SK-N-SH (cell line): ENCODE measurements around the gene CEACAM3. TPM values are rescaled to one million over a fixed set of nuclear protein-coding genes. Genes with fewer than 3 reads are reported as not detected.

ENCODE experiments used
- CTCF ChIA-PET: fragments of 300-600, 350-600 bp; formaldehyde crosslinking; extraction: SDS; loops from one replicate; lab custom pipeline; 2021; lab: Yijun Ruan, JAX
- POLR2A ChIA-PET: fragments of 350-600 bp; sonication (Branson Sonifier 250); formaldehyde crosslinking; extraction: SDS; loops from one replicate; lab custom pipeline; 2020; ENCODE audit warnings: antibody characterized with exemption, inconsistent platforms; lab: Yijun Ruan, JAX
- DNase-seq: peaks from one replicate; pipeline ENCODE4 v3.0.0; 2012
- H2AFZ ChIP-seq: fragments of 200-600 bp; sonication (generic); 2 replicates; pipeline ENCODE4 v1.8.1; 2016; ENCODE audit warnings: antibody characterized with exemption, mild to moderate bottlenecking, low read depth
- H3F3A ChIP-seq: fragments of 200-600 bp; sonication (generic); replicated peaks from 2 replicates; pipeline ENCODE3; 2016; ENCODE audit warnings: antibody characterized with exemption, mild to moderate bottlenecking; ENCODE audit not compliant: insufficient read depth
- H3K27ac ChIP-seq, 2 experiments: fragments of 200-500 bp in 1 of 2; fragments of 200-600 bp in 1 of 2; sonication (Bioruptor generic) in 1 of 2; sonication (generic), shearing (Covaris generic) in 1 of 2; 2 replicates each; pipeline versions ENCODE4 v1.5.1 to v1.6.1; 2014 to 2016; ENCODE audit warnings: low read depth in 2 of 2, inconsistent platforms in 1 of 2, low read length in 1 of 2, mild to moderate bottlenecking in 1 of 2, mixed read lengths in 1 of 2
- H3K27me3 ChIP-seq: fragments of 200-600 bp; sonication (generic), shearing (Covaris generic); 2 replicates; pipeline ENCODE4 v1.6.1; 2016; ENCODE audit warnings: mixed run types; ENCODE audit not compliant: insufficient read depth
- H3K36me3 ChIP-seq, 2 experiments: fragments of 200-500 bp in 1 of 2; fragments of 200-600 bp in 1 of 2; sonication (Bioruptor generic) in 1 of 2; sonication (generic) in 1 of 2; replicated peaks in 1 of 2; 2 replicates each; pipeline versions ENCODE3 to v1.5.1; 2014 to 2016; ENCODE audit warnings: low read length in 1 of 2, mild to moderate bottlenecking in 1 of 2; ENCODE audit not compliant: insufficient read depth in 2 of 2, control insufficient read depth in 1 of 2
- H3K4me1 ChIP-seq, 2 experiments: fragments of 200-500 bp in 1 of 2; fragments of 200-600 bp in 1 of 2; sonication (Bioruptor generic) in 1 of 2; sonication (generic), shearing (Covaris generic) in 1 of 2; 2 replicates each; pipeline versions ENCODE4 v1.5.1 to v1.6.1; 2014 to 2016; ENCODE audit warnings: low read depth in 1 of 2, low read length in 1 of 2, mixed run types in 1 of 2; ENCODE audit not compliant: insufficient read depth in 2 of 2, control insufficient read depth in 1 of 2
- H3K4me2 ChIP-seq: fragments of 200-600 bp; sonication (generic), shearing (Covaris generic); 2 replicates; pipeline ENCODE4 v1.6.1; 2017; ENCODE audit warnings: mixed run types
- H3K4me3 ChIP-seq, 2 experiments: fragments of 200-500 bp in 1 of 2; fragments of 200-600 bp in 1 of 2; sonication (Bioruptor generic) in 1 of 2; sonication (generic), shearing (Covaris generic) in 1 of 2; 2 replicates each; pipeline versions ENCODE4 v1.5.1 to v1.8.1; 2014 to 2016; ENCODE audit warnings: low read depth in 2 of 2, inconsistent platforms in 1 of 2, low read length in 1 of 2, mild to moderate bottlenecking in 1 of 2, mixed read lengths in 1 of 2, moderate library complexity in 1 of 2
- H3K79me2 ChIP-seq: fragments of 200-600 bp; sonication (generic); 2 replicates; pipeline ENCODE4 v1.8.1; 2017; ENCODE audit warnings: mild to moderate bottlenecking; ENCODE audit not compliant: insufficient read depth
- H3K9ac ChIP-seq: fragments of 200-600 bp; sonication (generic); 2 replicates; pipeline ENCODE4 v1.6.1; 2017; ENCODE audit warnings: mixed run types
- H3K9me2 ChIP-seq: fragments of 200-600 bp; sonication (generic); 2 replicates; pipeline ENCODE4 v1.6.1; 2017; ENCODE audit warnings: mixed run types
- H3K9me3 ChIP-seq: fragments of 200-600 bp; sonication (generic); 2 replicates; pipeline ENCODE4 v1.6.1; 2017; ENCODE audit warnings: mixed run types, mild to moderate bottlenecking, moderate library complexity
- H4K20me1 ChIP-seq: fragments of 200-600 bp; sonication (generic); 2 replicates; pipeline ENCODE4 v1.6.1; 2017; ENCODE audit warnings: mild to moderate bottlenecking, mixed run types; ENCODE audit not compliant: insufficient read depth
- ELF1 ChIP-seq: IDR thresholded peaks from 2 replicates; pipeline ENCODE4 v1.4.0; 2012
- EP300 ChIP-seq, 2 experiments: IDR thresholded peaks; 2 replicates each; pipeline versions ENCODE4 v1.4.0 to v1.6.1; 2012; ENCODE audit warnings: borderline replicate concordance in 1 of 2, low read depth in 1 of 2, low read length in 1 of 2
- FOSL2 ChIP-seq: IDR thresholded peaks from 2 replicates; pipeline ENCODE4 v1.4.0; 2012; ENCODE audit warnings: low read depth, mild to moderate bottlenecking, moderate library complexity, borderline replicate concordance
- FOXJ3 ChIP-seq: sonication (generic); formaldehyde crosslinking; IDR thresholded peaks from 2 replicates; pipeline ENCODE4 v1.5.1; 2020; ENCODE audit warnings: mild to moderate bottlenecking, missing genetic modification reagents
- FOXM1 ChIP-seq: IDR thresholded peaks from 2 replicates; pipeline ENCODE4 v1.4.0; 2012; ENCODE audit warnings: low read depth, mild to moderate bottlenecking
- GABPA ChIP-seq: IDR thresholded peaks from 2 replicates; pipeline ENCODE4 v1.4.0; 2012; ENCODE audit warnings: low read depth, mild to moderate bottlenecking
- JUND ChIP-seq: IDR thresholded peaks from 2 replicates; pipeline ENCODE4 v1.4.0; 2012
- MAX ChIP-seq: IDR thresholded peaks from 2 replicates; pipeline ENCODE4 v1.4.0; 2012; ENCODE audit warnings: low read depth
- MEF2A ChIP-seq: IDR thresholded peaks from 2 replicates; pipeline ENCODE4 v1.4.0; 2012; ENCODE audit warnings: low read depth, borderline replicate concordance
- NRF1 ChIP-seq: IDR thresholded peaks from 2 replicates; pipeline ENCODE4 v1.6.1; 2012; ENCODE audit warnings: low read depth, mild to moderate bottlenecking, low read length
- PBX3 ChIP-seq: IDR thresholded peaks from 2 replicates; pipeline ENCODE4; 2012
- SMC3 ChIP-seq: IDR thresholded peaks from 2 replicates; pipeline ENCODE4 v1.6.1; 2012; ENCODE audit warnings: low read depth, low read length, improper control_type of control experiment
- TAF1 ChIP-seq: IDR thresholded peaks from 2 replicates; pipeline ENCODE4 v1.6.1; 2012; ENCODE audit warnings: low read depth, mild to moderate bottlenecking, low read length, moderate library complexity, borderline replicate concordance
- TEAD4 ChIP-seq: IDR thresholded peaks from 2 replicates; pipeline ENCODE4 v1.4.0; 2012; ENCODE audit warnings: mild to moderate bottlenecking, borderline replicate concordance; ENCODE audit not compliant: insufficient read depth
- USF1 ChIP-seq: IDR thresholded peaks from 2 replicates; pipeline ENCODE4 v1.4.0; 2012; ENCODE audit warnings: low read depth, borderline replicate concordance
- YY1 ChIP-seq: IDR thresholded peaks from 2 replicates; pipeline ENCODE4 v1.4.0; 2012; ENCODE audit warnings: low read depth, mild to moderate bottlenecking
- ZBTB33 ChIP-seq: IDR thresholded peaks from 2 replicates; pipeline ENCODE4 v1.4.0; 2012; ENCODE audit warnings: low read depth, borderline replicate concordance
- WGBS: methylation state at CpG from one replicate; pipeline ENCODE4 v1.1.6; 2017; ENCODE audit warnings: low lambda C conversion rate; 5-methylcytosine and 5-hydroxymethylcytosine counted together
- polyA plus RNA-seq, 3 experiments: library from polyadenylated mRNA; depleted of rRNA; stranded (reverse); fragments of >200 nt; gene quantifications; 2 replicates each; pipeline ENCODE4 v1.2.3, GENCODE V29; 2012
- TF ChIP-seq, protein P1 (sequence below): IDR thresholded peaks from 2 replicates; pipeline ENCODE4 v1.6.1; 2012; ENCODE audit warnings: mild to moderate bottlenecking, low read depth, low read length, moderate library complexity
- TF ChIP-seq, protein P2 (sequence below): fragments of 150-350 bp; IDR thresholded peaks from 2 replicates; pipeline ENCODE4 v1.6.1; 2016; ENCODE audit warnings: mild to moderate bottlenecking, low read depth, low read length

The CEACAM3 gene
- polyA plus RNA-seq, 1 of the 3 experiments (the other 2 are of a cell fraction): not detected

DNA sequence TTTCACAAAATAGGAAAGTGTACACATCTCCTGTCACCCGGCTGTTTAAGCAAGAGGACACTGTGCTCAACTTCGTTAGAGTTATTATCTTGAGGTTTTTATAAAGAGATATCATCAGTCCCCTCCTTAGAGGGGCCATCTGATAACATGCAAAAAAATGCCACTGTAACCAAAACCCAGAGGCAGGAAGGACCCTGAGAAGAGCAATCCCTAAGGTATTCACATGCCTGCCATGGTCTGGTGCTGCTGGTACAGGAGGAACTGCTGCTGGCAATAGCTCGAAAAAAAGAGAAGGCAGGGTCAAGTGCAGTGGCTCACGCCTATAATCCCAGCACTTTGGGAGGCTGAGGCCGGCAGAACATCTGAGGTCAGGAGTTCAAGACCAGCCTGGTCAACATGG lies 12.8 kb upstream of the CEACAM3 start:
- peaks cover 55% of the 10 kb centered on the region for H3K27me3 ChIP-seq
- no peaks in the 10 kb centered on the region for H3K79me2 ChIP-seq
- H3K9ac ChIP-seq: no peak overlapping the region
- H3K36me3 ChIP-seq: no peaks in the 10 kb centered on the region
- H3F3A ChIP-seq: no peaks in the 10 kb centered on the region
- TF ChIP-seq EP300 (IDR thresholded peaks at IDR 0.05; ENCODE audit: borderline replicate concordance in 1 of 2, low read depth in 1 of 2, low read length in 1 of 2): no peak
- TF ChIP-seq MEF2A: no peak
- TF ChIP-seq, protein P1, sequence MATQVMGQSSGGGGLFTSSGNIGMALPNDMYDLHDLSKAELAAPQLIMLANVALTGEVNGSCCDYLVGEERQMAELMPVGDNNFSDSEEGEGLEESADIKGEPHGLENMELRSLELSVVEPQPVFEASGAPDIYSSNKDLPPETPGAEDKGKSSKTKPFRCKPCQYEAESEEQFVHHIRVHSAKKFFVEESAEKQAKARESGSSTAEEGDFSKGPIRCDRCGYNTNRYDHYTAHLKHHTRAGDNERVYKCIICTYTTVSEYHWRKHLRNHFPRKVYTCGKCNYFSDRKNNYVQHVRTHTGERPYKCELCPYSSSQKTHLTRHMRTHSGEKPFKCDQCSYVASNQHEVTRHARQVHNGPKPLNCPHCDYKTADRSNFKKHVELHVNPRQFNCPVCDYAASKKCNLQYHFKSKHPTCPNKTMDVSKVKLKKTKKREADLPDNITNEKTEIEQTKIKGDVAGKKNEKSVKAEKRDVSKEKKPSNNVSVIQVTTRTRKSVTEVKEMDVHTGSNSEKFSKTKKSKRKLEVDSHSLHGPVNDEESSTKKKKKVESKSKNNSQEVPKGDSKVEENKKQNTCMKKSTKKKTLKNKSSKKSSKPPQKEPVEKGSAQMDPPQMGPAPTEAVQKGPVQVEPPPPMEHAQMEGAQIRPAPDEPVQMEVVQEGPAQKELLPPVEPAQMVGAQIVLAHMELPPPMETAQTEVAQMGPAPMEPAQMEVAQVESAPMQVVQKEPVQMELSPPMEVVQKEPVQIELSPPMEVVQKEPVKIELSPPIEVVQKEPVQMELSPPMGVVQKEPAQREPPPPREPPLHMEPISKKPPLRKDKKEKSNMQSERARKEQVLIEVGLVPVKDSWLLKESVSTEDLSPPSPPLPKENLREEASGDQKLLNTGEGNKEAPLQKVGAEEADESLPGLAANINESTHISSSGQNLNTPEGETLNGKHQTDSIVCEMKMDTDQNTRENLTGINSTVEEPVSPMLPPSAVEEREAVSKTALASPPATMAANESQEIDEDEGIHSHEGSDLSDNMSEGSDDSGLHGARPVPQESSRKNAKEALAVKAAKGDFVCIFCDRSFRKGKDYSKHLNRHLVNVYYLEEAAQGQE: no peak
- TF ChIP-seq, protein P2, sequence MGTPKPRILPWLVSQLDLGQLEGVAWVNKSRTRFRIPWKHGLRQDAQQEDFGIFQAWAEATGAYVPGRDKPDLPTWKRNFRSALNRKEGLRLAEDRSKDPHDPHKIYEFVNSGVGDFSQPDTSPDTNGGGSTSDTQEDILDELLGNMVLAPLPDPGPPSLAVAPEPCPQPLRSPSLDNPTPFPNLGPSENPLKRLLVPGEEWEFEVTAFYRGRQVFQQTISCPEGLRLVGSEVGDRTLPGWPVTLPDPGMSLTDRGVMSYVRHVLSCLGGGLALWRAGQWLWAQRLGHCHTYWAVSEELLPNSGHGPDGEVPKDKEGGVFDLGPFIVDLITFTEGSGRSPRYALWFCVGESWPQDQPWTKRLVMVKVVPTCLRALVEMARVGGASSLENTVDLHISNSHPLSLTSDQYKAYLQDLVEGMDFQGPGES: no peak
- TF ChIP-seq YY1: no peak
- no peak for TF ChIP-seq ELF1
- no peak for TF ChIP-seq USF1
- no peak for TF ChIP-seq MAX
- TF ChIP-seq FOSL2: no peak
- no peak for TF ChIP-seq JUND
- no peak for TF ChIP-seq FOXJ3
- no peak for TF ChIP-seq FOXM1
- TF ChIP-seq PBX3: no peak
- no peak for TF ChIP-seq NRF1
- no peak for TF ChIP-seq TEAD4
- no peak for TF ChIP-seq ZBTB33
- TF ChIP-seq SMC3: no peak
- no peak for TF ChIP-seq TAF1
- TF ChIP-seq GABPA: no peak
- 4% methylated on average over 5 of the region's 5 CpGs for WGBS
- no peaks in the 10 kb centered on the region for H4K20me1 ChIP-seq
- no peak overlapping the region for H3K27ac ChIP-seq
- H3K4me3 ChIP-seq: no peak overlapping the region
- no peak for DNase-seq
- H3K4me2 ChIP-seq: no peak overlapping the region
- no peaks in the 10 kb centered on the region for H3K4me1 ChIP-seq
- no peaks in the 10 kb centered on the region for H3K9me2 ChIP-seq
- no peak overlapping the region for H2AFZ ChIP-seq
- CTCF ChIA-PET: interaction anchor here (1.3 to 4.3 kb wide), 4 partner anchors 10 to 31 kb away, joined by 3 to 28 read pairs (median 13); partner anchors contain the start of genes CEACAM3 and CEACAM6
- POLR2A ChIA-PET: no interaction called here
- no peaks in the 10 kb centered on the region for H3K9me3 ChIP-seq
